Measurements from ENCODE around the gene DYNC1H1. TPM values are rescaled to one million over a fixed set of nuclear protein-coding genes. Genes with fewer than 3 reads are reported as not detected.

Gene DYNC1H1
- total RNA-seq, 4 donors from 2014 or later = 486 to 737 (median 718) TPM

DNA sequence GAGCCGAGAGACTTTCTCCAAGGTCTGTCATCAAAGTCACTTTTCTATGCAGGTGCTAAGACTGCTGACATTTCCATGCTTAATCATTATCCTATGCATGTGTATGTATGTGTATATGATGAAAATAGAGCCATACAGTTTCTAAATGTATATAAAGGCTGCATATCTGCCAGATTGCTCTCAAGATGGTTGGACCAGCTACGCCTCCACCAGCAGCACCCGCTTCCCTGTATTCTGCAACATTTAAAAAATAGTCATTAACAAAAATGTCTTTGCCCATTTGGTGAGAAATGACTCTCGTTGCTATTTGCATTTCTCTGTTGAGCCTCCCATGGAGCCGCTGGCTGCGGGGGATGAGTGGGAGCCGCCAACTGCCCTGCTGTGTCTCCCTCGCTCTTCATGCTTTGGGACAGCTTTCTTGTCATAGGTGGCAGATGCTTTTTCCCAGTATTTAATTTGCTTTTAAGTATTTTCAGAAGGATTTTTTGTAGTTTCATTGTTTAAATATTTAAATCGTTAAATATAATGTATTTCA lies 54.7 kb downstream of the DYNC1H1 start:
- Histone ChIP-seq H3K9me3 (no peaks in the 10 kb centered on the region), H3K27me3 (no peaks in the 10 kb centered on the region), H3K4me3 (no peak overlapping the region), H3K36me3 (peaks cover 23 to 98% of the 10 kb centered on the region in 2 donors), H3K4me1 (no peaks in the 10 kb centered on the region), H3K27ac (no peak overlapping the region)
- in situ Hi-C loops (cut with MboI; ENCODE audit: low sequenced_read_pairs in 4 of 4) (no loop called here), intact Hi-C loops (cut with DNase I; ENCODE audit: low total_unique reads) (no loop called here)
- ATAC-seq (no peak), DNase-seq (no peak)
- TF ChIP-seq POLR2A (IDR thresholded peaks at IDR 0.05) = no peak
- TF ChIP-seq, protein P1, sequence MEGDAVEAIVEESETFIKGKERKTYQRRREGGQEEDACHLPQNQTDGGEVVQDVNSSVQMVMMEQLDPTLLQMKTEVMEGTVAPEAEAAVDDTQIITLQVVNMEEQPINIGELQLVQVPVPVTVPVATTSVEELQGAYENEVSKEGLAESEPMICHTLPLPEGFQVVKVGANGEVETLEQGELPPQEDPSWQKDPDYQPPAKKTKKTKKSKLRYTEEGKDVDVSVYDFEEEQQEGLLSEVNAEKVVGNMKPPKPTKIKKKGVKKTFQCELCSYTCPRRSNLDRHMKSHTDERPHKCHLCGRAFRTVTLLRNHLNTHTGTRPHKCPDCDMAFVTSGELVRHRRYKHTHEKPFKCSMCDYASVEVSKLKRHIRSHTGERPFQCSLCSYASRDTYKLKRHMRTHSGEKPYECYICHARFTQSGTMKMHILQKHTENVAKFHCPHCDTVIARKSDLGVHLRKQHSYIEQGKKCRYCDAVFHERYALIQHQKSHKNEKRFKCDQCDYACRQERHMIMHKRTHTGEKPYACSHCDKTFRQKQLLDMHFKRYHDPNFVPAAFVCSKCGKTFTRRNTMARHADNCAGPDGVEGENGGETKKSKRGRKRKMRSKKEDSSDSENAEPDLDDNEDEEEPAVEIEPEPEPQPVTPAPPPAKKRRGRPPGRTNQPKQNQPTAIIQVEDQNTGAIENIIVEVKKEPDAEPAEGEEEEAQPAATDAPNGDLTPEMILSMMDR (IDR thresholded peaks at IDR 0.05 in 4 of 5, conservative IDR thresholded peaks at IDR 0.05 in 1 of 5) = no peak

DNA sequence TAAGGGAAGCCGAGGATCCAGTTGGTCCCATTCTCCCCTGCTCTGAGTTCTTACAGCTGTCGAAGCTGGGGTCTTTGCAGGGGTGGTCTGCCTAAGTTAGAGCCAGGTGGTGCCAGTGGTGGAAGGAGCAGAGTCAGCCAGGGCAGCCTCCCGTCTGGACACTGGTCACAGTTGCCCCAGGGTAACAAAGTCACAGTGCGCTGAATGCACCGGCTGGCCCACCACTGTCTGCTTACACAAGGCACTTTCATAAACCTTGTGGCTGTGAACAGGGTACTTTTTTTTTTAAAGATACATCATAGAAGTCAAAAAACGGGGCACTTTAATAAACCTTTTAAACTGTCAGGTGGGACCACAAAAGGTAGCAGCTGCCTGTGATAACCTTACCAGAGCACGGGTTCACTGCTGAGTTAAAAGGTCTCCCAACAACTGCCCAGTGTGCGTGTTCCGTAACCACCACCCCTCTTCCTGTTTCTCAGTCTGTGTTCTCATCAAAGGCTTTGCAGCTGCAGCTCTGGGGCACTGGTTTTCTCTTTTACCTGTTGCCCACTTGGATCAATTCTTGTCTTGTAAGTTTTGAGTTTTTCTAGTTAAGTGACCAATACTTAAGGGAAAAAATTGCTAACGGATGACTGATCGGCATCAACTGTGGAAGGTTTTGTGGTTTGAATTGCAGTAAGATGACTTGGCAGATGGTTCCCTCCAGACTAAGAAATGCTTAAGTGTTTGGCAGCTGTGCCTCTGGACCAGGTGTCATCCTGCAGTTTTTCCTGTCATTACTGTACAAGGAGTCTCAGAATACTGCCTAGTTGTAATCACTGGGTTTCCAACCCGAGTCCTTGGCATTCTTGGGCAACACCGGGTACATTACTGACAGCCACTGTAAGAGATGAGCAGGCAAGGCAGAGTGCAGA lies 55.9 kb downstream of the DYNC1H1 start:
- TF ChIP-seq, protein P1 (IDR thresholded peaks at IDR 0.05 in 4 of 5, conservative IDR thresholded peaks at IDR 0.05 in 1 of 5) = no peak
- no peak for TF ChIP-seq POLR2A (IDR thresholded peaks at IDR 0.05)
- peaks cover 23 to 100% of the 10 kb centered on the region in 2 donors for H3K36me3 ChIP-seq
- DNase-seq = no peak
- ATAC-seq = no peak
- no peaks in the 10 kb centered on the region for H3K9me3 ChIP-seq
- H3K4me3 ChIP-seq = no peak overlapping the region
- H3K27me3 ChIP-seq = no peaks in the 10 kb centered on the region
- H3K4me1 ChIP-seq = no peaks in the 10 kb centered on the region
- no peak overlapping the region for H3K27ac ChIP-seq
- intact Hi-C loops (cut with DNase I; ENCODE audit: low total_unique reads) = no loop called here
- in situ Hi-C loops (cut with MboI; ENCODE audit: low sequenced_read_pairs in 4 of 4) = no loop called here

DNA sequence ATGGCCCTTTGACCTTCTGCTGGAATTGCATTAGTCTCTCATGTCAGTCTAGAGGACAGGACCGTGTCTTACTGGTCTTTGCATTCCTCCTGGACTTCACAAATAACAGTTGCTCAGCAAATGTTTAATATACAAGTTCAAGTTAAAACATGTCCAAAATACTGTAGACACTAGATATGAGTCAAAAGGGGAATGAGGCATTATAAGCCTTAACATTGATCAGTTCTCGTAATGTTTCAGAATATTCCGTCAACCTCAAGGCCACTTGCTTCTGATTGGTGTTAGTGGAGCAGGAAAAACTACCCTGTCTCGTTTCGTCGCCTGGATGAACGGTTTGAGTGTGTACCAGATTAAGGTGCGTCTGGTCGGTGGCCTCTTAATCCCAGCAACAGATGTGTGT lies 62.6 kb downstream of the DYNC1H1 start:
- no peak for DNase-seq
- intact Hi-C loops (cut with DNase I; ENCODE audit: low total_unique reads) (no loop called here), in situ Hi-C loops (cut with MboI; ENCODE audit: low sequenced_read_pairs in 4 of 4) (no loop called here)
- TF ChIP-seq, protein P1 (IDR thresholded peaks at IDR 0.05 in 4 of 5, conservative IDR thresholded peaks at IDR 0.05 in 1 of 5) = no peak
- no peak for TF ChIP-seq POLR2A (IDR thresholded peaks at IDR 0.05)
- Histone ChIP-seq H3K27ac (no peak overlapping the region), H3K36me3 (peaks cover 13 to 99% of the 10 kb centered on the region in 2 donors), H3K4me1 (no peaks in the 10 kb centered on the region), H3K4me3 (no peak overlapping the region), H3K27me3 (no peaks in the 10 kb centered on the region), H3K9me3 (no peaks in the 10 kb centered on the region)
- no peak for ATAC-seq

DNA sequence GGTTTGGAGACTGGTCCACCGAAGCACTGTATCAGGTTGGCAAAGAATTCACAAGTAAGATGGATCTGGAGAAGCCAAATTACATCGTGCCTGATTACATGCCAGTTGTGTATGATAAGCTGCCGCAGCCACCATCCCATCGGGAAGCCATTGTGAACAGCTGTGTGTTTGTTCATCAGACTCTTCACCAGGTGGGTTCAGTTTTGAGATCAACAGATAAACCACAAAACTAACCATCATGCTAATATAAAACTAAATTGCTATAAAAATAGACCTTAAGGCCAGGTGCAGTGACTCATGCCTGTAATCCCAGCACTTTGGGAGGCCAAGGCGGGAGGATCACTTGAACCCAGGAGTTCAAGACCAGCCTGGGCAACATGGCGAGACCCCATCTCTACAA lies 63.6 kb downstream of the DYNC1H1 start:
- intact Hi-C loops (cut with DNase I; ENCODE audit: low total_unique reads) = no loop called here
- H3K36me3 ChIP-seq = peaks cover 11 to 99% of the 10 kb centered on the region in 2 donors
- in situ Hi-C loops (cut with MboI; ENCODE audit: low sequenced_read_pairs in 4 of 4) = no loop called here
- no peaks in the 10 kb centered on the region for H3K27me3 ChIP-seq
- no peak for DNase-seq
- no peaks in the 10 kb centered on the region for H3K4me1 ChIP-seq
- no peaks in the 10 kb centered on the region for H3K9me3 ChIP-seq
- no peak for ATAC-seq
- TF ChIP-seq, protein P1 (IDR thresholded peaks at IDR 0.05 in 4 of 5, conservative IDR thresholded peaks at IDR 0.05 in 1 of 5) = no peak
- no peak for TF ChIP-seq POLR2A (IDR thresholded peaks at IDR 0.05)
- no peak overlapping the region for H3K27ac ChIP-seq
- no peak overlapping the region for H3K4me3 ChIP-seq
